Progenitor cell of endocrine pancreas (in vitro differentiated cells): ENCODE data around the gene PIN1. TPM values are rescaled to one million over a fixed set of nuclear protein-coding genes. Genes with fewer than 3 reads are reported as not detected.

ENCODE experiments used
- DNase-seq: peaks from one replicate; pipeline ENCODE4 v3.0.0; 2021; ENCODE audit warnings: low spot score; ENCODE audit not compliant: unreplicated experiment
- H3K27ac Mint-ChIP-seq: 2 replicates; pipeline ENCODE4 v1.8.0; 2021; ENCODE audit warnings: mild to moderate bottlenecking, moderate library complexity, mixed read lengths
- H3K27me3 Mint-ChIP-seq: 2 replicates; pipeline ENCODE4 v1.8.0; 2021; ENCODE audit warnings: mixed read lengths
- H3K36me3 Mint-ChIP-seq: 2 replicates; pipeline ENCODE4 v1.8.0; 2022; ENCODE audit warnings: mixed read lengths; ENCODE audit not compliant: insufficient read depth
- H3K4me1 Mint-ChIP-seq: 2 replicates; pipeline ENCODE4 v1.8.0; 2021; ENCODE audit warnings: low read depth, mixed read lengths
- H3K4me3 Mint-ChIP-seq: 2 replicates; pipeline ENCODE4 v1.8.0; 2021; ENCODE audit warnings: low read depth, mild to moderate bottlenecking, moderate library complexity, mixed read lengths
- H3K9me3 Mint-ChIP-seq: 2 replicates; pipeline ENCODE4 v1.8.0; 2021; ENCODE audit warnings: low read depth, mixed read lengths
- total RNA-seq: library from RNA; stranded (reverse); gene quantifications from 2 replicates; pipeline ENCODE4 v1.2.1, GENCODE V29; 2021
- TF ChIP-seq, protein P1 (sequence below): fragments of 200-600 bp; sonication (generic); IDR thresholded peaks from one replicate; pipeline ENCODE4 v1.5.0; 2021; ENCODE audit warnings: antibody characterized with exemption, mild to moderate bottlenecking; ENCODE audit not compliant: unreplicated experiment

PIN1 gene
- total RNA-seq, 1 donor from 2014 or later: 90.6 TPM

DNA sequence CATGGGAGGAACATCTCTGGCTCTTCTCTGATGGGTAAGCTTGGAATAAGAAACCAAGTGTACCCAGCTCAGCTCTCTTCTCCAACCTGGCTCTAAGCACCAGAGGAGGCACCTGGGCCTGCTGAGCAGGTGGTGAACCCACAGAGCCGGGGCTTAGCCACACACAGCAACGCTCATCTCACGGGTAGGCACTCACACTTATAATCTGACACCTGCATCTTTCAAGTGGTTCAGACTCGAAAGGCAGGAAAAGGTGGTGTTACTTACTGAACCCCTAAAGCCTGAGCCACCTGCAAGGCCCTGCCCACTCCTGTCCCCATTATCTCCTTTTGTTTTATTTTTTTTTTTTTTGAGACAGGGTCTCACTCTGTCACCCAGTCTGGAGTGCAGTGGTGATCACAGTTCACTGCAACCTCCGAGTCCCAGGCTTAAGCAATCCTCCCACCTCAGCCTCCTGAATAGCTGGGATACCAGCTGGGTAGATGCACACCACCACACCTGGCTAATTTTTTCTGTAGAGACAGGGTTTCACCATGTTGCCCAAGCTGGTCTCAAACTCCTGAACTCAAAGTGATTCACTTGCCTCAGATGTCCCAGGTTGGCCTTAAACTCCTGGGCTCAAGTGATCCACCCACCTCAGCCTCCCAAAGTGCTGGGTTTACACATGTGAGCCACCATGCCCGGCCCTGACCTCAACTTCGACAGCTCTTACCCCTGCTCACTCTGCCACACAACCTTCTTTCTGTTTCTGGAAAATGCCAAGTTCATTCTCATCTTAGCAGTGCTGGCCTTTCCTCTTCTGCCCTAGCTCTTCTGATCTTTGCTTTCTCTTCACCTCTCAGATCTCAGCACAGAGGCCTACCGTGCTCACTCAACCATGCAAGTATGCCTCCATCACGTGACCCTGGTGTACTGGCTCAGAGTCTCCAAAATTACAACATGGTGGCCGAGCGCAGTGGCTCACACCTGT, 26.0 kb upstream of the PIN1 start:
- TF ChIP-seq, protein P1, sequence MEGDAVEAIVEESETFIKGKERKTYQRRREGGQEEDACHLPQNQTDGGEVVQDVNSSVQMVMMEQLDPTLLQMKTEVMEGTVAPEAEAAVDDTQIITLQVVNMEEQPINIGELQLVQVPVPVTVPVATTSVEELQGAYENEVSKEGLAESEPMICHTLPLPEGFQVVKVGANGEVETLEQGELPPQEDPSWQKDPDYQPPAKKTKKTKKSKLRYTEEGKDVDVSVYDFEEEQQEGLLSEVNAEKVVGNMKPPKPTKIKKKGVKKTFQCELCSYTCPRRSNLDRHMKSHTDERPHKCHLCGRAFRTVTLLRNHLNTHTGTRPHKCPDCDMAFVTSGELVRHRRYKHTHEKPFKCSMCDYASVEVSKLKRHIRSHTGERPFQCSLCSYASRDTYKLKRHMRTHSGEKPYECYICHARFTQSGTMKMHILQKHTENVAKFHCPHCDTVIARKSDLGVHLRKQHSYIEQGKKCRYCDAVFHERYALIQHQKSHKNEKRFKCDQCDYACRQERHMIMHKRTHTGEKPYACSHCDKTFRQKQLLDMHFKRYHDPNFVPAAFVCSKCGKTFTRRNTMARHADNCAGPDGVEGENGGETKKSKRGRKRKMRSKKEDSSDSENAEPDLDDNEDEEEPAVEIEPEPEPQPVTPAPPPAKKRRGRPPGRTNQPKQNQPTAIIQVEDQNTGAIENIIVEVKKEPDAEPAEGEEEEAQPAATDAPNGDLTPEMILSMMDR: no peak
- Mint-ChIP-seq H3K27ac (no peak overlapping the region), H3K4me3 (no peak overlapping the region), H3K27me3 (no peaks in the 10 kb centered on the region), H3K4me1 (no peaks in the 10 kb centered on the region), H3K36me3 (peaks cover 8% of the 10 kb centered on the region), H3K9me3 (no peaks in the 10 kb centered on the region)
- DNase-seq: no peak

DNA sequence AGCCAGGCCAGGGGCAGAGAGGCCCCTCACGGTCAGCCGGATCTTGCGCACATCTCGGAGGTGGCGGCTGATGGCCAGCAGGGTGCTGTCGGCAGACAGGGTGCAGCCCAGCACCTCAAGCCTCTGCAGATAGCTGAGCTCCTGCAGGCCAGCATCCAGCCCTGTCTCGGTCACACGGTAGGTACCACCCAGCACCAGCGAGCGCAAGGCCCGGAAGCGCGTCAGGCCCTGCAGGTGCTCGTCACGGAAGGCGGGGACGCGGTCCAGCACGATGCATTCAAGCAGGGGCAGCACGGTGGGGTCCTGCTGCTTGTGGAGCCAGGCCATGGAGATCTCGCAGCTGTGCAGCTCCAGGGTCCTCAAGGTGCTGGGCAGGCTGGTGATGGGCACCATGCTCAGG, 24.0 kb upstream of the PIN1 start:
- H3K4me3 Mint-ChIP-seq: no peak overlapping the region
- H3K27me3 Mint-ChIP-seq: no peaks in the 10 kb centered on the region
- TF ChIP-seq, protein P1: no peak
- no peak for DNase-seq
- H3K4me1 Mint-ChIP-seq: no peaks in the 10 kb centered on the region
- no peaks in the 10 kb centered on the region for H3K9me3 Mint-ChIP-seq
- no peak overlapping the region for H3K27ac Mint-ChIP-seq
- H3K36me3 Mint-ChIP-seq: peaks cover 16% of the 10 kb centered on the region

DNA sequence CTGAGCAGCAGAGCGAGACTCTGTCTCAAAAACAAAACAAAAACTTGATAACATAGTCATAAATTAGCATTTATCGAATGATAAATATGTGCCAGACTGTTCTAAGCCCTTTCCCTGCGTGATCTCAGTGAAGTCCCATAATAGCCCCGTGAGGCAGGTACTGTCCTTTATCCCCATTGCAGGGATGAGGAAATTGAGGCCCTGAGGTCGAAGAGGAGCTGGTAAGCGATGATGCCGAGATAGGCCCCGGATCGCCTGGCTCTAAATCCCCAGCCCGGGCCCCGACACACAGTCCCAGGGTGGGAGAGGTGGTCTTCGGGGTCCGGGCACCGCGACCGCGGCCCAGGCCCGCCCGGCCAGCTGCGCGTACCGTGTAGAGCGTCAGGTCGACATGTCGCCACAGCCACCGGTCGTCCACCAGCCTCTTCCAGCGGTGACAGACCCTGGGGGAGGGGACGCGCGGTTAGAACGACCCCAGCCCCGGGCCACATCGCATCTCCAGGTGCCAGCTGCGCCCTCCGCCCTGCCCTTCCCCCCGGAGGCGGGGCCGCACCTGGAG, 16.9 kb upstream of the PIN1 start:
- peak overlapping the region; percentile 94 for H3K4me3 Mint-ChIP-seq
- DNase-seq: no peak
- TF ChIP-seq, protein P1: no peak
- peaks cover 11% of the 10 kb centered on the region for H3K4me1 Mint-ChIP-seq
- H3K27ac Mint-ChIP-seq: peak overlapping the region; percentile 96
- no peaks in the 10 kb centered on the region for H3K27me3 Mint-ChIP-seq
- H3K9me3 Mint-ChIP-seq: peaks cover 7% of the 10 kb centered on the region
- peaks cover 21% of the 10 kb centered on the region for H3K36me3 Mint-ChIP-seq

DNA sequence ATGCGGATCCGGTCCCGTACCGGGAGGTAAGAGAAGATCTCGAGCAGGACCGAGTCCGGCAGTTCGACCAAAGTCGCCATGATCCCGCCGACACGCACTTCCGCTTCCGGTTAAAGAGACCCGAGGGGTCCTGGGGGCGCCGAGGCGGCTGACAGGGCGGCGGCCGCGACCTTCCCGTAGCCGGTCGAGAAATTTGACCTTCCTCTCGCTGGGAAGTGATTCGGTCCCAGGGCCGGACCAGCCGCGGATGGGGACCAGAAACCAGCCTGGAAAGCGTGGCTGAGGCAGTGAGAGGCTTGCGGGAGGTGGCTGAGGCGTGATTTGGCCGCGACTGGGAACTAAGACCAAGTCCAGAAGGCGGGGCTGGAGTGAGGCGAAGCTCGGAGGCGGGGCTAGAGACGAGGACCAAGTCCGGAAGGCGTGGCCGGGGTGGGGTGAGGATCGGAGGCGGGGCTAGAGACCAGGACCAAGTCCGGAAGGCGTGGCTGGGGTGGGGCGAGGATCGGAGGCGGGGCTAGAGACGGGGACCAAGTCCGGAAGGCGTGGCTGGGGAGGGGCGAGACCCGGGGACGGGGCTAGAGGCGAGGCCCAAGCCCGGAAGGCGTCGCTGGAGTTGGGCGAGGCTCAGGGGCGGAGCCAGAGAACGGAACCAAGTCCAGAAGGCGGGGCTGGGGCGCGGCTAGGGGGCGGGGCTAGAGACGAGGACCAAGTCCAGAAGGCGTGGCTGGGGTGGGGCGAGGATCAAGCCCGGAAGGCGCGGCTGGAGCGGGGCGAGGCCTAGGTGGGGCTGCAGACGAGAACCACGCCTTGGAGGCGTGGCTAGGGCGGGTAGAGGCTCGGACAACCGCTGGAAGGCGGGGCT, 16.2 kb upstream of the PIN1 start, which contains the start of gene FBXL12:
Gene FBXL12 (minus strand): TSS at position 346 of the 862 bp plus-strand sequence. CDS start 266 bp downstream, at position 80.
- Mint-ChIP-seq H3K4me1 (peaks cover 11% of the 10 kb centered on the region), H3K27ac (peak within 1 kb of the TSS; percentile 96)

More for the DNA sequence above, 16.2 kb upstream of the PIN1 start, which contains the start of gene FBXL12:
- peaks cover 7% of the 10 kb centered on the region for H3K9me3 Mint-ChIP-seq
- peak within 1 kb of the TSS; percentile 94 for H3K4me3 Mint-ChIP-seq
- TF ChIP-seq, protein P1: no peak
- DNase-seq: peak; percentile 100
- H3K27me3 Mint-ChIP-seq: no peaks in the 10 kb centered on the region
- H3K36me3 Mint-ChIP-seq: peaks cover 19% of the 10 kb centered on the region
